T follicular helper cell (primary cell): ENCODE results near the gene COX6B1.
"Not testable (repeated sequence)": the region's sequence is repeated elsewhere in the genome, so short reads cannot be mapped to it uniquely, and the experiment has no call there.

ENCODE experiments used
- DNase-seq: peaks from one replicate; pipeline ENCODE4 v3.0.0-alpha.2; 2020; ENCODE audit warnings: low read depth

COX6B1 gene

DNA sequence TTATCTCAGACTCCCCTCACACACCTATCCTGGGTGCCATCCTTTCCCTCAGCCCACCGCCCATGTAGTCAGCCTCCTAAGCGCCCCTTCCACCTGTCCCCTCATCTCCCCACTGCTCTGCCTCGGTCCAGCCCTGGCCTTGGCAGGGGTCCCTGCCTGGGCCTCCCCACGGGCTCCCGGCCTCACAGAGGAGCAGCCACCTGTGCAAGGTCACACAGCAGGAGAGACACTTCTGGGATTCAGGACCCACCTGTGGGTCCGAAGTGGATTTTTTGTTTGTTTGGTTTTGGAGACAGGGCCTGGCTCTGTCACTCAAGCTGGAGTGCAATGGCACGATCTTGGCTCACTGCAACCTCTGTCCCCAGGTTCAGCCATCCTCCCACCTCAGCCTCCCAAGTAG lies 17.5 kb downstream of the COX6B1 start:
- DNase-seq, result no peak

DNA sequence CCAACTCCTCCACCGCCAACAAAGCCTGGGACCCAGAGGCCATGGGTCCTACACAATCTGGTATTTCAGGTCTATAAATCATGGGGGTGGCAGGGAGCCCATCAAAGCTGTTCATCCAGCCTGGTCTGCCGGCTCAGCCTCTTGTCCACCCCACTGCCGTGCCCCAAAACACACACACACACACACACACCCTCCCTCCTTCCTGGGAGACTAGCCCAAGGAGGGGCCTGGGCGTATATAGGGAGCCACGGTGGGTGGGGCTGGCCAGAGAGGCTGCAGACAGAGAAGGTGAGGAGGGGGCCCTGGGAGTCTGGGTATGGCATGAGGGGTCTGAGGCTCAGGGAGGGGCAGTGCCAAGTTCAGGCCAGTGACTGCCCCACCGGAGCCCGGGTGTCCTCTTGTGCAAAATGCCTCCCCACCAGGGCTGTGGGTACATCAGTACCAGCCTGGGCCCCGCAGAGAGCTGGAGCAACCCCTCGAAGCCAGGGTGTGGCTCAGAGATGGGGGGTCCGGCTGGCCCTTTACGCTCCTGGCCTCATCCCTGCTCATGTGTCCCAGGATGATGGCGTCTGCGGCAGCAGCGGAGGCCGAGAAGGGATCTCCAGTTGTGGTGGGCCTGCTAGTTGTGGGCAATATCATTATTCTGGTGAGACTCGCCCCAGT lies 18.3 kb downstream of the COX6B1 start, which contains the start of gene UPK1A:
TSS of gene UPK1A (plus strand) at position 267 of the 663 bp plus-strand sequence. CDS start at position 563, 296 bp downstream.
- DNase-seq, result no peak

DNA sequence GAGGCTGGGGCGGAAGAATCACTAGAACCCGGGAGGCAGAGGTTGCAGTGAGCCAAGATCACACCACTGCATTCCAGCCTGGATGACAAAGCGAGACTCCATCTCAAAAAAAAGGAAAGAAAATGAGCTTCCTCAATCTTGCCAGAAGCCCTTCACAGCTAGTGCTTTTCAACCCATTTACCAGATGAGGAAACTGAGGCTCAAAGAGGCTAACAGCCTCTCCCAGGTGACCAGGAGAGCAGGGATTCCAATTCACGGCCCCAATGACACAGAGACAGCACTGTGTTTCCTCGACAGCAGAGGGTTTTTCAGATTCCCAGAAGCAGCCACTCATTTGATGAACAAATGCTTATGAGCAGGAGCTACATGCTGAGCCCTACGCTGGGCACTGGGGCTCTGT lies 21.4 kb downstream of the COX6B1 start:
- no peak for DNase-seq

DNA sequence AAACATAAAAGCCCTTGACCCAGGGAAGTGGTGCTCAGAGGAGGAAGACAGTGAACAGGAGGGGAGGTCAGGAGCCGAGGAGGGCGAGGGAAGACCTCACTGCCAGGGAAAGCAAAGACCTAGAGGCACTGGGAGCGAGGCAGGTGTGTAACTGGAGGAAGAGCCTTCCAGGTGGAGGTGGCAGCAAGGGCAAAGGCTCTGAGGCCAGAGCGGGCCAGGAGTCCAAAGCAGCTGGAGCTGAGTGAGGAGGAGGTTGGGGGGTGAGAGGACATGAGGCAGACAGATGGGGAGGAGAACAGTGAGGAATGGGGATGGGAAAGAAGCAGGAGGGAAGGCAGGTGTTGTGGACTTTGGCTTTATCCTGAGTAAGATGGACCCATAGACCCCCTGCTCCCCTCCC lies 21.9 kb downstream of the COX6B1 start:
- DNase-seq, result no peak

GRCh38 chr19:35670686-35671085 lies 22.6 kb downstream of the COX6B1 start:
- DNase-seq, result no peak

- DNase-seq, result no peak
These were observed 23.7 kb downstream of the COX6B1 start for GRCh38 chr19:35671818-35672217.

DNA sequence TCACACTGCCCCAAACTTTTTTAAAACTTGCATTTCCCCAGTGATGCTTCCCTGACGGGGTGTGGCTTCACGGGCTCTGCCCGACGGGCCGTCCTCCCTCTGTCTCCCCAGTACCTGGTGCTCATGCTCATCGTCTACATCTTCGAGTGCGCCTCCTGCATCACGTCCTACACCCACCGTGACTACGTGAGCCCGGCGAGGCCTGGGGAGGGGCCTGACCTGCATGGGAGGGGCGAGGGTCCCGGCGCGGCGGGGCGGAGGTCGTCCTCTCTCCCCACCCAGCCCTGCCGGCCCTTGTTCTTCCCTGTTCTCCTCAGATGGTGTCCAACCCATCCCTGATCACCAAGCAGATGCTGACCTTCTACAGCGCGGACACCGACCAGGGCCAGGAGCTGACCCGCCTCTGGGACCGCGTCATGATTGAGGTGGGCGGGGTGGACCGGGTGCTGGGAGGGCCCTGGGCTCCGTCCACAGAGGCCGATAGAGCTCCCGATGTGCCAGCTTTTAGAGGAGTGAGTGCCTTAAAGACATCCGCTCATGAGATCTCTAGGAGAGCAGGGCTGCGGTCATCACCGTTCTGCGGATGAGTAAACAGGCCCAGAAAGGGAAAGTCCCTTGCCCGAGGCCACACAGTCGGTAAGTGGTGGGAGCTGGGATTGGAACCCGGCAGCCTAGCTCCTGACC lies 25.1 kb downstream of the COX6B1 start:
- no peak for DNase-seq

- no peak for DNase-seq
These were observed 27.5 kb downstream of the COX6B1 start for GRCh38 chr19:35675589-35676140.

- DNase-seq, result no peak
These were observed 41.7 kb downstream of the COX6B1 start for GRCh38 chr19:35689836-35690235.

DNA sequence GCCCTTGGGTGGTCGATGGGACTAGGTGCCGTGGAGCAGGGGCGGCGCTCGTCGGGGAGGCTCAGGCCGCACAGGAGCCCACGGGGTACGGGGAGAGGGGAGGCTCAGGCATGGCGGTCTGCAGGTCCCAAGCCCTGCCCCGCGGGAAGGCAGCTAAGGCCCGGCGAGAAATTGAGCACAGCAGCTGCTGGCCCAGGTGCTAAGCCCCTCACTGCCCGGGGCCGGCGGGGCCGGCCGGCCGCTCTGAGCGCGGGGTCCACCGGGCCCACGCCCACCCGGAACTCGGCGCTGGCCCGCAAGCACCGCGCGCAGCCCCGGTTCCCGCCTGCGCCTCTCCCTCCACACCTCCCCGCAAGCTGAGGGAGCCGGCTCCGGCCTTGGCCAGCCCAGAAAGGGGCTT lies 43.0 kb downstream of the COX6B1 start:
- not testable (repeated sequence) for DNase-seq

DNA sequence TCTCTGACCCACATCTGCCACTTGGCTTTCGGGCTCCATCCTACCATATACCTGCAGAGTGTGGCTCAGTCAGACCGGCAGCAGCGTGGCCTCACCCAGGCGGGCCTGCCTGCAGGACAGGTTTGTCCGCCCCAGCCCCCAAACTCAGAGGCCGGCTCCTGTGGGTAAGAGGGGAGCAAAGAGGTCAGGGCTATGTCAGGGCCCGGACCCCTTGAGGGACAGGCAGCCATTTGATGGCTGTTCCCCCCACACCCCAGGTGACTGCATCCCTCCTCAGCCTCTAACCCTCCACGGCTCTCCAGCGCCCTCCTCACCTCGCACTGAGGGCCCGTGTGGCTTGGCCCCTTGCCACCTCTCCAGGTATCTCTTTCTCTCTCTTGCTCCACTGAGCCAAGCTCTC lies 43.9 kb downstream of the COX6B1 start:
- no peak for DNase-seq

DNA sequence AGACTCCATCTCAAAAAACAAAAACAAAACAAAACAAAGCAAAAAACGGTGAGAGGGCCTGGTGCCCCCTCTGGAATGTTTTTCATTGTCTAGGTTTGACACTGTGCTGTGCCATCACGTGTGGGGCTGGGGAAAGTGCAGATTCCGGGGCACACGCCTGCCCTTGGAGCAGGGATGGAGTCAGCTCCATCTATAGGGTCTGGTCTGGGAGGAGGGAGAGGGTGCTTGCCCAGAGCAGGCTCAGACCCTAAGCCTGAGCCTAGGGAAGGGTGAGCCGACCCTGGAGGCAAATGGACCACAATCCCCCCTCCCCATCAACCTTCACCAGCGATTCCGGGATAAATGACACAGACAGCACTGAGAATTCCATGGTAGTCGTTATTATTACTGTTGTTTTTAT lies 45.3 kb downstream of the COX6B1 start:
- no peak for DNase-seq

GRCh38 chr19:35693835-35694599 lies 45.9 kb downstream of the COX6B1 start:
- DNase-seq, result peak; percentile 85

DNA sequence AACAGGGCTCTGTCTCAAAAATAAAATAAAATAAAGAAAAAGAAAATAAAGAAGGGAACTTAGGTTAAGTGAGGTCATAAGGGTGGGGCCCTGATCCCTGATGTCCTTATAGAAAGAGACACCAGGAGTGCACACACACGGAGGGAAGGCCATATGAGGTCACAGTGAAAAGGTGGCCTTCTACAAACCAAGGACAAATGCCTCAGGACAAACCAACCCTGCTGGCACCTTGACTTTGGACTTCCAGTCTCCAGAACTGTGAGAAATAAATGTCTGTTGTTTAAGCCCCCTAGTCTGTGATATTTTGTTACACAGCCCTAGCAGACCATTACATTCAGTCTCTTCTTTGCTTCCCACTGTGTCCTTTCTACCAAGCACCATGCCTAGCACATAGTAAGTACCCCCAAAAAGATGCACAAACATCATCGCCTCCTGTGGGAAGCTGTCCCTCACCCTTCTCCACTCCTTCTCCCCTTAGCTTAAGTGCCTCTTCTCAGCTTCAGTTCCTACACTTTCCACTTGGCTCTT lies 47.8 kb downstream of the COX6B1 start:
- no peak for DNase-seq

GRCh38 chr19:35696835-35697234 lies 48.7 kb downstream of the COX6B1 start:
- DNase-seq, result no peak

GRCh38 chr19:35702223-35703012 lies 54.3 kb downstream of the COX6B1 start:
- peak; percentile 91 for DNase-seq

- DNase-seq, result no peak
These were observed 55.2 kb downstream of the COX6B1 start for GRCh38 chr19:35703343-35703742.

- no peak for DNase-seq
These were observed 56.1 kb downstream of the COX6B1 start, which contains the start of gene ZBTB32 for GRCh38 chr19:35704218-35704617. Gene ZBTB32 (plus strand): TSS chr19:35704558. CDS start chr19:35714627, 10,069 bp downstream.
